HG03565 (cell line): ENCODE results near the gene CRABP2.

ENCODE experiments used
- ATAC-seq: cut with Tn5 transposase; IDR thresholded peaks from one replicate; pipeline ENCODE4 v1.9.1; 2021; ENCODE audit warnings: mild to moderate bottlenecking, moderate library complexity; ENCODE audit not compliant: unreplicated experiment

Gene CRABP2

GRCh38 chr1:156670791-156671190 lies 34.6 kb downstream of the CRABP2 start:
- ATAC-seq = no peak

GRCh38 chr1:156670359-156670758 lies 35.0 kb downstream of the CRABP2 start:
- no peak for ATAC-seq

GRCh38 chr1:156669794-156670193 lies 35.6 kb downstream of the CRABP2 start:
- ATAC-seq = no peak

GRCh38 chr1:156668801-156669637 lies 36.4 kb downstream of the CRABP2 start:
- no peak for ATAC-seq

- ATAC-seq = no peak
Measured at GRCh38 chr1:156667968-156668709, 37.2 kb downstream of the CRABP2 start.

GRCh38 chr1:156667610-156667967 lies 37.8 kb downstream of the CRABP2 start:
- no peak for ATAC-seq

DNA sequence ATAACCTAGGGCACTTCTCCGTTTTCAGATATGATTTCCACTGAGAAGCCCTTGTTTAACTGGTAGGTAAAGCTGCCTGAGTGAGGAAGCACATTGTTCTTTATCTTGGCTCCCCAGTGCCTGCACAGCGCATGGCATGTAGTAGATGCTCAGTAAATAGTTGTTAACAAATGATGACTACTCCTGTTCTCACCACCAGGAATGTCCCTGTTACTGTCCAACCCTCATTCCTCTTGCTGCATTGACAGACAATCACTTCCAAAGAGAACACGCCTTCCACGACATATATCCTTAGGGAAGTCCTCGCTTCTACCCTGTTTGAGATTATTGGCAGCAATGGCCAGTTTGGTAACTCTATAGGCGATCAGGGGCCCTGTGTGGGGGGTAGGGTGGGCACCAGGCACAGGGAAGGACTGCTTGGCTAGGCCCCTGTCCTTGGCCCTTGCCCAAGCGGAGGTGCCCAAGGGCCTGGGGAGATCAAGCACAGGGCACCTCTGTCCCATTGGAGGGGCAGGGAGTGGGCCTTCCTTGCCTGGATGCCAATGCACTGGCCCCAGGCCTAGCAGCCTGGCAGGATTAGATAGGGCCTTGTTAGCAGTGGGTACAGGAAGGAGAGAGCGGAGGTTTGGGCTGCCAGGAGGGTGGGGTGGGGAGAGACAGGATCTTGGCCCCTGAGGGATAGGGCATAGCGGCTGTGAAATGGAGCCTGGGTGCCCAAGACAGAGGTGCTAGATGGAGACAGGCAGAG lies 38.3 kb downstream of the CRABP2 start:
- no peak for ATAC-seq

- no peak for ATAC-seq
Measured at GRCh38 chr1:156665539-156665938, 39.8 kb downstream of the CRABP2 start.

DNA sequence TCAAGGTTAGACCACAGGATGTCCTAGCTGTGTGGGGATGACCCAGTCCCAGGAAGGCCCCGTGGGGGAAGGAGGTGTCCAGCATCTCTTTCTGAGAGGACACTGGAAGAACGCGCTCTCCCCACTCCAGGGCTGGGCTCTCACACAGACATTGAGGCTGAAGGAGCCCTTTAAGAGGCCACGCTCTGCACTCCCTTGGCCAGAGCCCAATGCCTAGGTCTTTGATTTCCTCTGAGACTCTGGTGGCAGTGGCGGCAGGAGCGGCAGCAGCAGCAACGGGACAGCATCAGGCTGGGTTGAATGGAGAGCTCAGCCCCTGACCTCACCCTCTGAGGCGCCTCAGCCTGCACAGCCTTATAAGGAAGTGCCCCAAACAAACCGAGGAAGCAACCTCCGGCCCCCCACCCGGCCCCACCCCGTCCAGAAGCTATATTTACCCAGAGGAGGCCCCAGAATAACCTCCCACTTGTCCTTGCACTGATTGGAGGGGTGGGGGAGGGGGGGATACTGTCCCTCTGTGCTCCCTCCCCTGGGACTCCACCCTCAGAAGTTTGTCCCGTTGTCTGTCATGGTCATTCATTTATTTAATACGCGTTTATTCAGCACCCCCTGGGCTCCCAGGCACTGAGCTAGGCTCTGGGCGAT lies 40.5 kb downstream of the CRABP2 start:
- no peak for ATAC-seq

- ATAC-seq = no peak
Measured at GRCh38 chr1:156664046-156664766, 41.2 kb downstream of the CRABP2 start.

- ATAC-seq = no peak
Measured at GRCh38 chr1:156663178-156663577, 42.2 kb downstream of the CRABP2 start.

DNA sequence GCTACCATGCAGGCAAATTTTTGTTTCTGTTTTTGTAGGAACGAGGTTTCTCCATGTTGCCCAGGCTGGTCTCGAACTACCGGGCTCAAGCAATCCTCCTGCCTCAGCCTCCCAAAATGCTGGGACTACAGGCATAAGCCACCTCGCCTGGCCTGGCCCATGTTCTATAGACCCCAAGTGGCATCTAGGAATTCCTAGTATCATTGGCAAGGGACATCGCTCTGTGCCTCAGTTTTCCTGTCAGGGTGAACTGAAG lies 42.7 kb downstream of the CRABP2 start:
- no peak for ATAC-seq

DNA sequence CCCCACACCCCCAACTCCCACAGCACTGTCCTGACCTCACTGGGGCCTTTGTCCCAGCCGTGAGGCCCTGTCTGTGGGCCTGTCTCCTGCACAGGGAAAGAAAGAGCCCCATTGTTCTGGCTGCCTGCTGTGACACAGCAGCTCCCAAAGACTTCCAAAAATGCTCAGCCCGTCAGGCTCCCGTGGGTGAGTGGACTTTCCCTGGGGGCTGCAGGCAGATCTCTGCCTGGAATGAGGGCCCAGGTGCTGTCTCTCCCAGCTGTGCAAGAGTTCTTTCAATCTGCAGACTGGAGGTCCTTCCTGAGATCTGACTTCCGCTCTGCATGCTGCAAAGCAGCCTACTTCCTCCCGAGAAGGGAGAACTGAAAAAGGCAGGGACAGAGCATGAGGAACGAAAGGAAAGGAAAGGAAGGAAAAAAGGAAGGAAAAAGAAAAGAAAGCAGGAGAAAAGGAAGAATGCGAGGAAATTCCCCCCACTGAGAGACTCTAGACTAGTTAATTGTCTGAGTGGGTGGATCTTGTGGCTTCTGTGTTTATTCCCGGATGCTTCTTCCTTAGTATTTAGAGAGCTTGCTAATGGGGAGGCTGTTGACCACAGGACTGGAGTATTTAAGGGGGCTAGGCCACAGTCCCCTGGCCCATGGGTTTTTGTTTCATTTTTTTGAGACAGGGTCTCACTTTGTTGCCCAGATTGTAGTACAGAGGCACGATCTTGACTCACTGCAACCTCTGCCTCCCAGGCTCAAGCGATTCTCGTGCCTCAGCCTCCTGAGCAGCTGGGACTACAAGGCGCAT lies 43.2 kb downstream of the CRABP2 start:
- no peak for ATAC-seq

DNA sequence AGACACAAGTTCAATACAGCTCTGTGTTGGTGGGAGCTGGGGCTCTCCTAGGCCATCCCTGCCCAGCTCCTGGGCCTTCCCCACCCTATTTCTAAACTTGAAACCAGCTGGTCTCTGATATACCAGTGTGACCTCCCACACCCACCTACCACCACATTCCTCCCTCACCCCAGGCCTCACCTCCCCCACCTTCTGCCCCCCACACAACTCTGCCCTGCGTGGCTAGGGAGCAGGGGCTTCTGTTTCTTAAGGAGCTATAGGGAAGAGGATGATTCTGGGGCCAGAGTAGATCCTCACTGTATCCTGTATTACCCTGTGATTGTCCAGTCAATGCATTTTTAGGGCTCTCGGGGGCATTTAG lies 44.7 kb downstream of the CRABP2 start:
- ATAC-seq = no peak

- peak; percentile 69 for ATAC-seq
Measured at GRCh38 chr1:156659988-156660751, 45.2 kb downstream of the CRABP2 start.

GRCh38 chr1:156659661-156659987 lies 45.8 kb downstream of the CRABP2 start:
- ATAC-seq = no peak

DNA sequence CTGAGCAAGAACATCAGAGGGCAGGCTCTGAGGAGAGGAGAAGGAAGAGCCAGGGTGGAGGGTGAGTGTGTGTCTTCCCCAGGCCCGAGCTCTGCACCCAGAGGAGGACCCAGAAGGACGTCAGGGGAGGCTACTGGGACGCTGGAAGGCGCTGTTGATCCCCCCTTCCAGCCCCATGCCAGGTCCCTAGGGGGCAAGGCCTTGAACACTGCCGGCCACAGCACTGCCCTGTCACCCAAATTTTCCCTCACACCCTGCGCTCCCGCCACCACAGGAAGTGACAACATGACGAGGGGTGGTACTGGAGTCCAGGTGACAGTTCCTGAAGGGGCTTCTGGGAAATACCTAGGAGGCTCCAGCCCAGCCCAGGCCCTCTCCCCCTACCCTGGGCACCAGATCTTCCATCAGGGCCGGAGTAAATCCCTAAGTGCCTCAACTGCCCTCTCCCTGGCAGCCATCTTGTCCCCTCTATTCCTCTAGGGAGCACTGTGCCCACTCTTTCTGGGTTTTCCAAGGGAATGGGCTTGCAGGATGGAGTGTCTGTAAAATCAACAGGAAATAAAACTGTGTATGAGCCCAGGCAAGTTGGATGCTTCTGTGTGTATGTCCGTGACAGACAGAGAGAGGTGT lies 46.3 kb downstream of the CRABP2 start:
- ATAC-seq = no peak

DNA sequence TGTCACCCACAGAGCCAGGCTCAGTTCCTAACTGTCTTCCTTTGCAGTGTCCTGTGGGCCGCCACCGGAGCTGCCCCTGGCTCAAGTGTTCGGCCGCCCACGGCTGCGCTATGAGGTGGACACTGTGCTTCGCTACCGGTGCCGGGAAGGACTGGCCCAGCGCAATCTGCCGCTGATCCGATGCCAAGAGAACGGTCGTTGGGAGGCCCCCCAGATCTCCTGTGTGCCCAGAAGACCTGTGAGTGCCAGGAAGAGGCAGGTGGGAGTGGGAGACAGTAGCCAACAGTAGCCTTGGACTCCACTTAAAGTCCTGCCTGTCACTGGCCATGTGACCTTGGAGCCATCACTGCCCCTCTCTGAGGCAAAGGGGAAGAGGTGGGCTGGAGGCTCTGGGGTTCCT lies 46.9 kb downstream of the CRABP2 start:
- ATAC-seq = no peak

GRCh38 chr1:156657741-156658319 lies 47.6 kb downstream of the CRABP2 start:
- no peak for ATAC-seq
